ENCODE data around the gene CAV1. TPM values are rescaled to one million over a fixed set of nuclear protein-coding genes. Genes with fewer than 3 reads are reported as not detected.
A peak's percentile ranks its signal among the peaks of the same experiment; 100 is the strongest.

CAV1 gene
- polyA plus RNA-seq, 3 donors: 20.7 to 34.8 (median 26.0) TPM

DNA sequence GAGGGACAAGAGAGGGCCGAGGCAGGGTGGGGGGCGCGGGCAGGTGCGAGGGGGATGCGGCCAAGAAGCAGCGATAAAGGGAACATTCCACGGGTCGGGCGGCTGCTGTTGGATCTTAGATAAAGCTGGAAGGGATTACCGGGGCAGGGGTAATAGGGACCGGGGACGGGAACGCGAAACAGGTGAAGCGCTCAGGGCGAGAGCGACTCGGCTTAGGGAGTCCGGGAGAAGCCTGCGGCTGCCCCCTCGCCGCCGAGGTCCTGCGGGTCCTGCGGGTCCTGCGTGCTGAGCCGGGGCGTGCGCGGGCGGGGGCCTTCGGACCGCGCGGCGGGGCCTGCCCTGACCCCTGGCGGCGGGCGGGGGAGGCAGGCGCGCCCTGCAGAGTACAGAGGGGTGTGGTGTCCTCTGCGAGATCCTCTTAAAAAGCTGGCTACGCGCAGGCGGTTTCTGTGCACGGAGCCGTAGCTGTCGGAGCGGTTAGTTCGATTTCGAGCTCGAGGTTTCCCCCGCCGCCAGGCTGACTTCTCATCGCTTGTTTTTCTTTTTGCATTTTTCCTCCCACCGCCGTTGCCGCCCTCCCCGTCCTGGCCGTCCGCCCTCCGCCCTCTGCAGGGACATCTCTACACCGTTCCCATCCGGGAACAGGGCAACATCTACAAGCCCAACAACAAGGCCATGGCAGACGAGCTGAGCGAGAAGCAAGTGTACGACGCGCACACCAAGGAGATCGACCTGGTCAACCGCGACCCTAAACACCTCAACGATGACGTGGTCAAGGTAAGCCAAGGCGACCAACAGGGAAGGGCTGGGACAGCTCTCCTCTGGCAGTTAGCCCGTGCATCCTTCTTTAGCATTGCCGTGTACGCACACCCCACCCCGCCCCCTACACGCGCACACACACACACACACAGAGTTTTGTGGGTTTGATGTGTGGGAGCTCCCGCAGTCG lies 1.4 kb downstream of the CAV1 start:
- DNase-seq: peak; percentile 40

- DNase-seq: no peak
Measured at GRCh38 chr7:116526897-116527296, 2.1 kb downstream of the CAV1 start.

- DNase-seq: no peak
Measured at GRCh38 chr7:116527521-116527920, 2.7 kb downstream of the CAV1 start.

DNA sequence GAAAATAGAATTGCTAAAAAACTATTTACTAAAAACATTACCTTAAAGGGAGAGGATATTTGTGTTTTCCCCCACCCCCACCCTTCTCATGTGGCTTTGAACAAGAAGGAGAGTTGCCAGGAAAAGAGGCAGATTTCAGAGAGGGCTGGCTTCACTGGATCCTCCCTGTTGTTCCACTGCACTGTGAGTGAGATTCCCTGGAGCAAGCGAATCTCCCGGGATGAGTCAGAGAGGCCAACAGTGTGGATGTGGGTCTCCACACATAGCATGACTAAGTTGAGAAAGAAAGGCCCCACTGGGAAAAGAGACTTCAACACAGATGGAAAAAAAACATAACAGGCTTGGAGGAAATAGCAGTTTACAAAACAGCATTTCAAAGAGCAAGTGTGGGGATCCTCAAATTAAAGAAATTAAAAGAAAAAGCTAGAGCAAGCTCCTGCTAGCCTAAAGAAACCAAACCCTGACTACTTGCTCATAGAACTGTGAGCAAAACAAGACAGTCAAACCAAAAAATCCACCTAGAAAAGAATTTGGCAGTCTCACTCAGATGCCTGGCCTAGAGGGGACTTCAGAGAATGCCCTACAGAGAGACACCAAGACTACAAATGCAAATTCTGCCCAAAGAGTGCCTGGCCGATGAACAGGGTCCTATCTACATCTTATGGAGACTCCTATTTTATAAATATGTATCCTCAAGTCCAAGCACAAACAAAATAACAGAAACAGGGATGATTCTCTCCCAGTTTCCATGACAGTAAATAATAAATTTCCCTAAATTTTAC lies 3.4 kb downstream of the CAV1 start:
- no peak for DNase-seq

DNA sequence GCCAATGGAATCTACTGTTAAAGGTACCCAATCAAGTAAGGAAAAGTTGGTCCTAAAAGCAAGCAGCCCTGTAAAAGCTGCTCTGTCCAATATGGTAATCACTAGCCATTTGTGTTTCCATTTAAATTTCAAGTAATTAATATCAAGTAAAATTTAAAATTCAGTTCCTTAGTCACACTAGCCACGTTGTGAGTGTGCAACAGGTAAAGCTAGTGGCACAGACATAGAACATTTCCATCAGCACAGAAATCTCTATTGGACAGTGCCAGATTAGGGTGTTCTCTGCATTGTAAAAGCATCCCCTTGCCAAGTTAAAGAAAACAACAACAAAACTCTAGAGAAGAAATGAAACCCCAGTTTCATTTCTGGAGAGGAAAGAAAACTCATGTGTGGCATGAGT lies 4.4 kb downstream of the CAV1 start:
- DNase-seq: no peak

GRCh38 chr7:116530107-116530820 lies 5.4 kb downstream of the CAV1 start:
- DNase-seq: no peak

GRCh38 chr7:116532102-116532688 lies 7.4 kb downstream of the CAV1 start:
- DNase-seq: no peak

DNA sequence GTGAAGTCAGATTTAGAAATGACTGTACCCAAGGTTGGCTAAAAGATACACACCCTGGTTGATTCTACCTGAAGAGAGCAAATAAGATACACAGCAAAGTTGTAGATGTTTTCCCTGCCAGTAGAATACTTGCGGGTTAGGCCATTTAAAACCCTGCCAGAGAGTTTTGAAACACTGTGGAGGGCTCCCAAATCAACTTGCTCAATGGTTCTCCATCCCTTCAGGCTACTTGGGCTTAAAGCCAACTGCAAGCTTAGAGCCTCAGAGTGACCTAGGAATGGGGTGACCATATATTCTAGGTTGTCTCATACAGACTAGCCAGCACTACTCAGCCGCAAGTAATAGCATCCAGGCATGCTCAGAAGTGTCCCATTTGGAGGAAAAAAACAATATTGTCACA lies 10.0 kb downstream of the CAV1 start:
- no peak for DNase-seq

- DNase-seq: no peak
Measured at GRCh38 chr7:116535416-116535815, 10.6 kb downstream of the CAV1 start.

- no peak for DNase-seq
Measured at GRCh38 chr7:116538138-116538537, 13.3 kb downstream of the CAV1 start.

GRCh38 chr7:116539879-116540278 lies 15.0 kb downstream of the CAV1 start:
- no peak for DNase-seq

GRCh38 chr7:116540743-116541142 lies 15.9 kb downstream of the CAV1 start:
- no peak for DNase-seq

- DNase-seq: no peak
Measured at GRCh38 chr7:116541951-116542350, 17.1 kb downstream of the CAV1 start.

GRCh38 chr7:116542618-116543017 lies 17.8 kb downstream of the CAV1 start:
- DNase-seq: no peak

DNA sequence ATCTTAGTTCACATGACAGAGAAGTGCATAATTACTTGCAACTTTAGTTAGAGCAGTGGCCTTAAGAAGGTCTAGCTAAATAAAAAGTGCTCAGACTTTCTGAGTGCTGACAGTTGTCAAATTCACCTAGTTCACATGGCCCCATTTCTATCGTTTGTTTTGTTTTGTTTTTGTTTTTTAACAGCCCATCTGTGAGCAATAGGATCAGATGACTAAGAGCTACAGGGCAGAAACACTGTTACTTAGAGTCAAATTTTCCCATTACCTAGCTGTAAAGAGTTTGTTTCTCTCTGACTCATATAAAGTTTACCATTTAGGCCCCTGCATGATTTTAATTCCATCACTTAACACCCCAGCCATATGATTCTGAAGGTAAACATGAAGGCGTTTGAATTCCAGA lies 18.8 kb downstream of the CAV1 start:
- DNase-seq: no peak

GRCh38 chr7:116544487-116544886 lies 19.7 kb downstream of the CAV1 start:
- no peak for DNase-seq

DNA sequence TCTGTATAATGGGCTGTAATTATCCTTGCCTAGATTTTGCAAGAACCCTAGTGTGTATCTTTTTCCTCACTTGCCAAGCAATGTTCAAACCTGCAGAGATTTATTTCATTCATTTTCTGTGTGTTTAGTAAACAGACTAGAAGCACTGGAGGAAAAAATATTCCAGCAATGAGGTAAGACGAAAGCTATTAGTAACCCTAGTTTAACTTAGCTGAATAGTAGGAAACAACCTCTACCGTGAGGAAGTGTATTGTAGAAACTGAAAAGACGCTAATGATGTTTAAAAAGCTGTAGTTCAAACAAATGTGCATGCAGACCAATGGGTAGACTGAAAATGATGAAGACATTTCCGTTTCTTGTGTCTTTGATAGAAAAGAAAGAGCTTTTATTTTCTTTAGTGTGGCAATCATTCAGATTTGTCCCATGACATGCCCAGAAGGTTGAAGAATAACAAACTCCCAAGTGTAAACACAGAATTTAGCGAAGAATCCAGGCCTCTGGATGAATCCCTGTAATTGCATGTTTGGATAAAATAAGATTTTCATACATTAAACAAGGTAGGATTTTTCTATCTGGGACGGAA lies 20.7 kb downstream of the CAV1 start:
- no peak for DNase-seq

DNA sequence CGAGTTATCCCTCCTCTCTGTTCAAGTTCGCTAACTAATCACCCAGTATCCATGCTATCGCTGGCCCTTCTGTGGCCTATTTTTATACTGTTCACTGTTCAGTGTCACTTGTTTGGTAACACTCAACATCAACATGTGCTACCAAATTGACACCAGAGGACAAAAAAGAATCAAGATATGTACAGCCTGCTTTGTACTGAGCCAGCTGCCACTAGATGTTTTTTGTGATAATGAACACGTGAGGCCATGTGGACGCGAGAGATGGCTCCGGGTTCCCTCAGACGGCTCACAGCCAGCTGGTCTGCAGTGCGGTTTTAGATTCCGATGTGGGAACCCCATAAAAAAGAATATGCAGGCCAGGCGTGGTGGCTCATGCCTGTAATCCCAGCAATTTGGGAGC lies 21.2 kb downstream of the CAV1 start:
- no peak for DNase-seq

- no peak for DNase-seq
Measured at GRCh38 chr7:116546916-116547315, 22.1 kb downstream of the CAV1 start.

- DNase-seq: no peak
Measured at GRCh38 chr7:116547347-116547746, 22.5 kb downstream of the CAV1 start.

- no peak for DNase-seq
Measured at GRCh38 chr7:116548506-116548905, 23.7 kb downstream of the CAV1 start.

DNA sequence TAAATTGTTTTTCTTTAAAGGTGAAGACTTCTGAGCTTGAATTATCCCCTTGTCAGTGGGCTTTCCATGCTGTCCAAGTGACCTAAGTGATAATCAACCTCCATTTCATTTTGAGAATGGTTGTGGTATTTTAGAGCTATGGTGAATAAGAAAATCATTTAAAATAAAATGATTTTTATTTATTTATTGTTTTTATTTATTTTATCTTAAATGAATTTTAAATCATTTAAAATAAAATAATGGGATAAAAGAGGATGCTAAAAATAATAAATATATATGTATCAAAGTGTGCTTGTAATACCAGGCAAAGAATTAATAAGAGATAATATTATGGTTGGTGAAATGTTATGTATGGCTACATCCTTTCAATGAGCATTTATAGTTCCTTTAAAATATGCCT lies 24.5 kb downstream of the CAV1 start:
- no peak for DNase-seq
